ENCODE measurements around the gene PSMA5.
"Not testable (repeated sequence)": the region's sequence is repeated elsewhere in the genome, so short reads cannot be mapped to it uniquely, and the experiment has no call there.

Gene PSMA5

GRCh38 chr1:109426281-109427170 lies at the start of gene PSMA5:
Gene PSMA5, minus strand, starts transcription at chr1:109426448. Its CDS starts 118 bp downstream, at chr1:109426330.
- DNase-seq (ENCODE audit: low read depth): peak; percentile 100

GRCh38 chr1:109475261-109475660 lies 49.0 kb upstream of the PSMA5 start:
- no peak for DNase-seq (ENCODE audit: low read depth)

DNA sequence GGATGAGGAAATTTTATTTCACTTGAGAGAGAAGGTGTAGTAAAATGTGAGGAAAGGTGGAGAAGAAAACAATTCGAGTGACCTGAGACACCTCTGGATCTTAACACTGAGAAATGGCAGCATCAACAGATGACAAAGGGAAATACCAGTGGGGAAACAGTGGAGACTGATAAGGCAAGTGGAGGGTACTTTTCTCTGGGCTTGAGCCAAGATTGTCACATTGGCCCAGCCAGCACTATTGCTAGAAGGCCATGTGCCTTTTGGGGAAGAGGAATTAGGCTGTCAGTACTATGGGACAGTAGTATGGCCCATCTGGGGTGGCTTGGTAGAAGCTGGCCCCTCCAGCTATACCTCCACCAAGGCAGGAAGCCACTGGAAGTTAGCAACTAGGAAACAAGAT lies 48.4 kb upstream of the PSMA5 start:
- no peak for DNase-seq (ENCODE audit: low read depth)

DNA sequence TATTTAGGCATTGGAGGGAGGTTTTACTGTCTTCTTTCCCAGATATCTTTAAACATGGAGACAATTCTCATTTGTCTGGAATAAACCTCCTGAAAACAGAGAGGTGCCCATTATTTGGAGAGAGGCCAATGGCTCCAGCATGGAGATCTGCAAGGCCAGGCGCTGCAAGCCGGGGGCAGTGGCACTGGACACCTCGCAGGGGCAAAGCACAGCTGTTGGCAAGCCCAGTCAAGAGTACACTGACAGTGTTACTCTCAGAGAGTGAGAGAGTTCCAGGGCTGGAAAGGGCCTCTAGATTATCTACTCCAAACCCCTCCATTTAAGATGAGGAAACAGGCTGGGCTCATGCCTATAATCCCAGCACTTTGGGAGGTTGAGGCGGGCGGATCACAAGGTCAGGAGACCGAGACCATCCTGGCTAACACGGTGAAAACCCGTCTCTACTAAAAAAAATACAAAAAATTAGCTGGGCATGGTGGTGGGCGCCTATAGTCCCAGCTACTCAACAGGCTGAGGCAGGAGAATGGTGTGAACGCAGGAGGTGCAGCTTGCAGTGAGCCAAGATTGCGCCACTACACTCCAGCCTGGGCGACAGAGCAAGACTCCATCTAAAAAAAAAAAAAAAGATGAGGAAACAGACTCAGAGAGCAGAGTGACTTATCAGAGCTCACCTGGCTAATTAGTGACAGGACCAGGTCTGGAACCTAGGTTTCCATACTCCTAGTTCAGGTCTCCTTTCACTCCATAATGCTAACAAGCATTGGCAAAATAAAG lies 47.2 kb upstream of the PSMA5 start:
- DNase-seq (ENCODE audit: low read depth): not testable (repeated sequence)

GRCh38 chr1:109472779-109473178 lies 46.5 kb upstream of the PSMA5 start:
- no peak for DNase-seq (ENCODE audit: low read depth)

- no peak for DNase-seq (ENCODE audit: low read depth)
These were observed 44.0 kb upstream of the PSMA5 start for GRCh38 chr1:109470245-109470644.

GRCh38 chr1:109468903-109469302 lies 42.7 kb upstream of the PSMA5 start:
- no peak for DNase-seq (ENCODE audit: low read depth)

- no peak for DNase-seq (ENCODE audit: low read depth)
These were observed 41.8 kb upstream of the PSMA5 start for GRCh38 chr1:109468061-109468460.

GRCh38 chr1:109467301-109467777 lies 41.1 kb upstream of the PSMA5 start:
- DNase-seq (ENCODE audit: low read depth): no peak

DNA sequence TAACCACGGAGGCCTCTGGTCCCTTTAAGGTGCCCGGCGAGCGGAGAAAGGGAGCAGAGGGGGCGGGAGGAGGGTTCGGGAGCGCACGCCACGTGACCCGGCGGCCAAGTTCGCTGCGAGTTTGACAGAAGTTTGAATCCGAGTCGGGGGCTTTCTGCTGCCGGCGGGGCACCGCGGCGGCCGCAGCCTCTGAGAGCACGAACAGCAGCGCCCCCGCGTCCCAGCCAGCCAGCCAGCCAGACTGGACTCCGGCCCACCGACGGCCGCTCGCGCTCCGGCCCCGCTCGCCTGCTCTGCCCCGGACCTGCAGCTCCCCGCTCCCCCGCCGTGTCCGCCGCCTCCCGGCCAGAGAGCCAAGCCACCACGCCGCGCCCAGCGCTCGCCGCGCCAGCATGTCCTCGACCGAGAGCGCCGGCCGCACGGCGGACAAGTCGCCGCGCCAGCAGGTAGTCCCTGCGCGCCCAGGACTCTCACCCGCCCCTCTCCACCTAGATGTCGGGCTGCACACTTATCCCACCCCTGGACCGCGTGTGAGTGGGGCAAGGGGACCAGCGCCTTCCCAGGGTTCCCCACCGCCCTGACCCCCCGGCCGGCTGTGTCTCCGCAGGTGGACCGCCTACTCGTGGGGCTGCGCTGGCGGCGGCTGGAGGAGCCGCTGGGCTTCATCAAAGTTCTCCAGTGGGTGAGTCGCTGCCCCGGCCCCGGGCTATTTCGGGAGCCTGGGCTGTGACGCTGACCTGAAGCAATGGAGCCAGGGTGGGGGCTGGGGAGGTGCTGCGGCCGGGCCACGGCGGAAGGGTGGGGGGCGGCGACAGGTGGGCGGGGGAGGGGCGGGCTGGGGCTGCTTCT lies 40.4 kb upstream of the PSMA5 start, which contains the start of gene SYPL2:
SYPL2 (plus strand) TSS at position 95 of the 849 bp plus-strand sequence; CDS start at position 393, 298 bp downstream.
- peak; percentile 8 for DNase-seq (ENCODE audit: low read depth)

DNA sequence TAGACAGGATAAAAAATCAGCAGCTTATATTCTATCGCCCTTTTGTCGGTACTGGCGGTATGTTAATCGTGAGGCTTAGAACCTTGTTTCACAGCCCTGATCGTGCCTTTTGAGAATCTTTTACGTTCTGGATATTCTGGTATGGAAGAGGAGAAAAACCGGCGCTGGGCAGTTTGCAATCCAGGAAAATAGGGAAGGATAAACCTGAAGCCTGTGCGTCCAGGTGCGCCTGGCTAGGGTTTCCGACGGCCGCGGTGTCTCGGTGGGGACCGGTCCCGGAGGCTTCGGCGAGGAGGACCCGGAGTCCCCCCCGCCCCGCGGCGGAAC lies 39.8 kb upstream of the PSMA5 start:
- DNase-seq (ENCODE audit: low read depth): no peak

DNA sequence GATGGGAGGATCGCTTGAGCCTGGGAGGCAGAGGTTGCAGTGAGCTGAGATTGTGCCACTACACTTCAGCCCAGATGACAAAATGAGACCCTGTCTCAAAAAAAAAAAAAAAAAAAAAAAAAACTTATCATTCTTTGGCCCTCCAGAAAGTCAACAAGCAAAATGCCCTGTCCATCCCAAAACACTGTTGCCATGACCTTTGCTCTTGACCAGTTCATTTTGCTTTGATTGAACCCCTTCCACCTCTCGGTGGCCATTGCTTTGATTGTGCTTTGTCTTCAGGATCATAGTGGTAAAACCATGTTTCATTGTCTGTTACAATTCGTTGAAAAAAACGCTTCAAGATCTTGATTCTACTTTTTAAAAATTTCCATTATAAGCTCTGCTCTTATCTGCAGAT lies 31.6 kb upstream of the PSMA5 start:
- DNase-seq (ENCODE audit: low read depth): no peak

DNA sequence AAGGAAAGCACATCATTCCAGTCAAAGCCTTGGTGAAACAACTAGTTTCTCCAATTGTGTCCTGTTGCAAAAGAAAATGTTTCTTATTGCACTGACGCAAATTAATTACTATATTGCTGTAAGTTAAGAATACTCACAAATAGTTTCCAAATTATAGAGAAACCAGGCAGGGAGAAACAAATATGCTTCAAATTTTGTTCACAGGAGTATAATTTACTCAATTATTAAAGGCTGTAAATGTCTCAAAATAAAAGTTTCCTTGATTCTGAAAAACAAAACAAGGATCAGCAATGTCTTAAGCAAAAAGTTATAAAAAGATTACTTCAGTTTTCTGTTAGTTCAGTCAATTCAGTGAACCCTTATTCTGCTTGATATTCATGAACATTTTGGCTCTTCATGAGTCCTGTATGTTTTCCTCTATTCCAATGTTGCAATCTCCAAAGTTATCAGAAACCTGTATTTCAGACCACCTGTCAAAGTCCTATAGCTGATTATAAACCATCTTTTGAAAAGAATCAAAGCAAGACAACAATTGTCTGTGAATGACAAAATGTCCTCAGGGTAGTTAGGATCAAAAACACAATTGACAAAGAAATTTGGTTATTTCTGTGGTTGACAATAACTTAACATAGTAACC lies 28.4 kb upstream of the PSMA5 start:
- no peak for DNase-seq (ENCODE audit: low read depth)

GRCh38 chr1:109447524-109447923 lies 21.3 kb upstream of the PSMA5 start:
- no peak for DNase-seq (ENCODE audit: low read depth)

DNA sequence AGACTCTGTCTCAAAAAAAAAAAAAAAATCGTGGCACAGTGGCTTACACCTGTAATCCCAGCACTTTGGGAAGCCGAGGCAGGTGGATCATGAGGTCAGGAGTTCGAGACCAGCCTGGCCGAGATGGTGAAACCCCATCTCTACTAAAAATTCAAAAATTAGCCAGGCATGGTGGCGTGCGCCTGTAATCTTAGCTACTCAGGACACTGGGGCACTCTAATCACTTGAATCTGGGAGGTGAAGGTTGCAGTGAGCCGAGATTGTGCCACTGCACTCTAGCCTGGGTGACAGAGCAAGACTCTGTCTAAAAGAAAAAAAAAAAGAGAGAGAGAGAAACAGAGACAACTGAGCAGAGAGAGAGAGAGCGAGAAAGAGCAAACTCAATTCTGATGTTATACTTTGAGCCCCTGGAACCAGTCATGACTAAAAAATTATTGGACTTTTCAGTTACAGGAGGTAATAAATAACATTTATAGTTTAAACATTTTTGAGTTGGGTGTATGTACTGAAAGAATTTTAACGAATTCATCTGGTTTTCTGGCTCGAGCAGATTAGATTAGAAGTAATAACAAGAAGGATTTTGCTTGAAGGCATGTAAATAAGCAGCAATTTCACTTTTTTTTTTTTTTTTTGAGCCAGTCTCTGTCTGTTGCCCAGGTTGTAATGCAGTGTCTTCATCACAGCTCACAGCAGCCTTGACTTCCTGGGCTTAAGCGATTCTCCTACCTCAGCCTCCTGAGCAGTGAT lies 19.9 kb upstream of the PSMA5 start:
- not testable (repeated sequence) for DNase-seq (ENCODE audit: low read depth)

GRCh38 chr1:109444346-109444745 lies 18.1 kb upstream of the PSMA5 start:
- DNase-seq (ENCODE audit: low read depth): no peak

DNA sequence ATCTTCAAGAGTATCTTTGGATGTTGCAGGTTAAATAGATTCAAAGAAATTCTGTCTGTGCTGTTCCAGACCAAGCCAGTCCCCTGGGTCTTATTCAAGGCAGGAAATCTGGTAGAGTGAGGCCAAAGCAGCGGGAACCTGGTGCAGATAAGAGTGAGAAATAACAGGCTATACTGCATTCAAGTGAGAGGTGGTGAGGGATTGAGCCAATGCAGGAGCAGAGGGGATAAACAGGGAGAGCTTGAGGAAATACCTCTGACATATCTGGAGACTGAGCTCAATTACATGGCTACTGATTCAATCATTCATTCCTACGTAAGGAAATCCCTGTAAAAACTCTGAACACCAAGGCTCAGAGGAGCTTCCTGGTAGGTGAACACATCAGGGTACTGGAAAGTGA lies 17.2 kb upstream of the PSMA5 start:
- DNase-seq (ENCODE audit: low read depth): no peak

GRCh38 chr1:109441069-109441468 lies 14.8 kb upstream of the PSMA5 start:
- DNase-seq (ENCODE audit: low read depth): peak; percentile 58

GRCh38 chr1:109438798-109439297 lies 12.6 kb upstream of the PSMA5 start:
- peak; percentile 97 for DNase-seq (ENCODE audit: low read depth)

- no peak for DNase-seq (ENCODE audit: low read depth)
These were observed 8.2 kb upstream of the PSMA5 start for GRCh38 chr1:109434484-109434883.

GRCh38 chr1:109433322-109433721 lies 7.1 kb upstream of the PSMA5 start:
- DNase-seq (ENCODE audit: low read depth): no peak

All from iris pigment epithelial cell (primary cell).